NCI-H146 treated with DMSO at 0.1 percent for 48 hours (cell line): Measurements from ENCODE around the gene MIPEP.
A peak's percentile ranks its signal among the peaks of the same experiment; 100 is the strongest.

Experiments
- DNase-seq: peaks from one replicate; lab custom pipeline; 2025; ENCODE audit not compliant: unreplicated experiment; lab: John Stamatoyannopoulos, UW

Gene MIPEP

GRCh38 chr13:23722726-23723453, 166.3 kb downstream of the MIPEP start:
- DNase-seq: no peak

GRCh38 chr13:23718996-23719395, 170.2 kb downstream of the MIPEP start:
- DNase-seq: peak; percentile 65

GRCh38 chr13:23716401-23716800, 172.8 kb downstream of the MIPEP start:
- DNase-seq: no peak

- no peak for DNase-seq
These were observed 173.4 kb downstream of the MIPEP start for GRCh38 chr13:23715762-23716235.

- no peak for DNase-seq
These were observed 174.0 kb downstream of the MIPEP start for GRCh38 chr13:23715092-23715761.

GRCh38 chr13:23714672-23715071, 174.5 kb downstream of the MIPEP start:
- DNase-seq: no peak

GRCh38 chr13:23711355-23711754, 177.8 kb downstream of the MIPEP start:
- no peak for DNase-seq

- DNase-seq: no peak
These were observed 178.8 kb downstream of the MIPEP start for GRCh38 chr13:23710366-23710765.

GRCh38 chr13:23709536-23709935, 179.7 kb downstream of the MIPEP start:
- no peak for DNase-seq

- peak; percentile 4 for DNase-seq
These were observed 181.5 kb downstream of the MIPEP start for GRCh38 chr13:23707674-23708073.

- DNase-seq: no peak
These were observed 183.6 kb downstream of the MIPEP start for GRCh38 chr13:23705583-23705982.

- no peak for DNase-seq
These were observed 185.8 kb downstream of the MIPEP start for GRCh38 chr13:23703246-23703860.

- no peak for DNase-seq
These were observed 187.6 kb downstream of the MIPEP start for GRCh38 chr13:23701636-23702035.

- no peak for DNase-seq
These were observed 188.0 kb downstream of the MIPEP start for GRCh38 chr13:23701186-23701585.

GRCh38 chr13:23699271-23699670, 189.9 kb downstream of the MIPEP start:
- DNase-seq: no peak

GRCh38 chr13:23697772-23698313, 191.4 kb downstream of the MIPEP start:
- DNase-seq: no peak

GRCh38 chr13:23696610-23697009, 192.6 kb downstream of the MIPEP start:
- DNase-seq: no peak

GRCh38 chr13:23695711-23696464, 193.3 kb downstream of the MIPEP start:
- no peak for DNase-seq

- DNase-seq: no peak
These were observed 194.0 kb downstream of the MIPEP start for GRCh38 chr13:23695196-23695595.

GRCh38 chr13:23692816-23693215, 196.4 kb downstream of the MIPEP start:
- no peak for DNase-seq

GRCh38 chr13:23690668-23691067, 198.5 kb downstream of the MIPEP start:
- DNase-seq: no peak
